OCI-LY3 (cell line): ENCODE results near the gene CSRP3.

Experiments
- H2AFZ ChIP-seq: fragments of 200-600, 300-600 bp; shearing (Covaris generic); 2 replicates; pipeline ENCODE4 v1.6.0; 2014; ENCODE audit warnings: antibody characterized with exemption, low read depth, low read length
- H3K27ac ChIP-seq: fragments of 200-600, 300-600 bp; sonication (generic); 2 replicates; pipeline ENCODE4 v1.5.1; 2014; ENCODE audit warnings: mild to moderate bottlenecking, low read length, moderate library complexity, mixed read lengths
- H3K27me3 ChIP-seq: fragments of 200-600, 300-600 bp; sonication (generic); 2 replicates; pipeline ENCODE4 v1.6.1; 2014; ENCODE audit warnings: low read depth, low read length, mixed read lengths
- H3K36me3 ChIP-seq: fragments of 200-600, 300-600 bp; sonication (generic); replicated peaks from 2 replicates; pipeline ENCODE3; 2014; ENCODE audit warnings: low read depth, low read length, mixed read lengths
- H3K4me1 ChIP-seq: fragments of 300-600, 200-600 bp; sonication (generic); 2 replicates; pipeline ENCODE4 v1.6.1; 2014; ENCODE audit warnings: low read length, mixed read lengths
- H3K4me2 ChIP-seq: fragments of 200-600, 300-600 bp; sonication (generic); 2 replicates; pipeline ENCODE4 v1.6.1; 2014; ENCODE audit warnings: low read length, mixed read lengths
- H3K4me3 ChIP-seq: fragments of 300-600, 200-600 bp; sonication (generic); 2 replicates; pipeline ENCODE4 v1.5.1; 2014; ENCODE audit warnings: antibody characterized with exemption, mild to moderate bottlenecking, low read length, moderate library complexity
- H3K79me2 ChIP-seq: fragments of 300-600, 200-600 bp; shearing (Covaris generic); 2 replicates; pipeline ENCODE4 v1.6.1; 2014; ENCODE audit warnings: mild to moderate bottlenecking, low read length, mixed read lengths
- H3K9ac ChIP-seq: fragments of 300-600, 200-600 bp; shearing (Covaris generic); 2 replicates; pipeline ENCODE4 v1.6.0; 2014; ENCODE audit warnings: mild to moderate bottlenecking, low read length, moderate library complexity
- H3K9me3 ChIP-seq: fragments of 200-600, 300-600 bp; shearing (Covaris generic); 2 replicates; pipeline ENCODE4 v1.6.1; 2014; ENCODE audit warnings: low read length, mixed read lengths; ENCODE audit not compliant: insufficient read depth
- H4K20me1 ChIP-seq: fragments of 200-600, 300-600 bp; sonication (generic); 2 replicates; pipeline ENCODE4 v1.6.1; 2016; ENCODE audit warnings: low read length, mixed read lengths; ENCODE audit not compliant: insufficient read depth
- CTCF ChIP-seq: fragments of 200-600, 300-600 bp; sonication (generic); IDR thresholded peaks from 2 replicates; pipeline ENCODE4 v1.5.1; 2014; ENCODE audit warnings: antibody characterized with exemption, low read length, low read depth
- EZH2phosphoT487 ChIP-seq: fragments of 200-600 bp; shearing (Covaris generic); IDR thresholded peaks from 2 replicates; pipeline ENCODE4 v1.6.1; 2018; ENCODE audit warnings: antibody characterized with exemption, mixed run types, low read depth

Gene CSRP3

GRCh38 chr11:19134004-19134403, 67.8 kb downstream of the CSRP3 start:
- H3K9me3 ChIP-seq = peaks cover 3% of the 10 kb centered on the region; the same call in 1 of the 2 replicates
- no peak overlapping the region for H3K27ac ChIP-seq
- no peaks in the 10 kb centered on the region for H4K20me1 ChIP-seq
- TF ChIP-seq EZH2phosphoT487 = no peak
- no peak for TF ChIP-seq CTCF
- H2AFZ ChIP-seq = no peak overlapping the region
- no peaks in the 10 kb centered on the region for H3K27me3 ChIP-seq
- no peak overlapping the region for H3K9ac ChIP-seq
- no peak overlapping the region for H3K4me2 ChIP-seq
- H3K36me3 ChIP-seq = peaks cover 29% of the 10 kb centered on the region
- H3K79me2 ChIP-seq = peaks cover 10% of the 10 kb centered on the region
- no peak overlapping the region for H3K4me3 ChIP-seq
- H3K4me1 ChIP-seq = no peaks in the 10 kb centered on the region
